ENCODE data around the gene NDUFAB1. TPM values are rescaled to one million over a fixed set of nuclear protein-coding genes. Genes with fewer than 3 reads are reported as not detected.

The NDUFAB1 gene
- total RNA-seq, 1 donor from 2014 or later = 76.0 TPM

- Mint-ChIP-seq H3K4me1 (ENCODE audit: low read depth, unreplicated experiment) (no peaks in the 10 kb centered on the region), H3K4me3 (ENCODE audit: unreplicated experiment) (no peak overlapping the region), H3K36me3 (ENCODE audit: unreplicated experiment) (no peaks in the 10 kb centered on the region)
Observed at GRCh38 chr16:23539984-23540816, 55.9 kb downstream of the NDUFAB1 start.

DNA sequence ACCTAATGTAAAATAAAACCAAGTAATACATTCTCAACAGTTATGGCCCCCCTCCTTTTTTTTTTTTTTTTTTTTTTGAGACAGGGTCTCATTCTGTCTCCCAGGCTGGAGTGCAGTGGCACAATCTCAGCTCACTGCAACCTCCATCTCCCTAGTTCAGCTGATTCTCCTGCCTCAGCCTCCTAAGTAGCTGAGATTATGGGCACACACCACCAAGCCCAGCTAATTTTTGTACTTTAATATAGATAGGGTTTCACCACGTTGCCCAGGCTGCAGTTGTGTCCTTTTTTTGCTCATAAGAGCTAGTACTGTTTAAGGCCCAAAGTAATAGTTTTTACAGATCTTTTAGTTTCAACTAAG is 57.2 kb downstream of the NDUFAB1 start:
- no peaks in the 10 kb centered on the region for H3K27me3 Mint-ChIP-seq (ENCODE audit: unreplicated experiment)
- no peaks in the 10 kb centered on the region for H3K4me1 Mint-ChIP-seq (ENCODE audit: low read depth, unreplicated experiment)
- H3K4me3 Mint-ChIP-seq (ENCODE audit: unreplicated experiment) = no peak overlapping the region
- no peak for TF ChIP-seq CTCF (IDR thresholded peaks at IDR 0.05; ENCODE audit: partially characterized antibody, unreplicated experiment)
- no peaks in the 10 kb centered on the region for H3K9me3 Mint-ChIP-seq (ENCODE audit: unreplicated experiment)
- H3K36me3 Mint-ChIP-seq (ENCODE audit: unreplicated experiment) = no peaks in the 10 kb centered on the region
- no peak for DNase-seq
- H3K27ac Mint-ChIP-seq (ENCODE audit: unreplicated experiment) = no peak overlapping the region

More at GRCh38 chr16:23539984-23540816, 55.9 kb downstream of the NDUFAB1 start:
- no peak for DNase-seq
- H3K27me3 Mint-ChIP-seq (ENCODE audit: unreplicated experiment) = no peaks in the 10 kb centered on the region
- TF ChIP-seq CTCF (IDR thresholded peaks at IDR 0.05; ENCODE audit: partially characterized antibody, unreplicated experiment) = no peak
- H3K9me3 Mint-ChIP-seq (ENCODE audit: unreplicated experiment) = no peaks in the 10 kb centered on the region
- no peak overlapping the region for H3K27ac Mint-ChIP-seq (ENCODE audit: unreplicated experiment)

DNA sequence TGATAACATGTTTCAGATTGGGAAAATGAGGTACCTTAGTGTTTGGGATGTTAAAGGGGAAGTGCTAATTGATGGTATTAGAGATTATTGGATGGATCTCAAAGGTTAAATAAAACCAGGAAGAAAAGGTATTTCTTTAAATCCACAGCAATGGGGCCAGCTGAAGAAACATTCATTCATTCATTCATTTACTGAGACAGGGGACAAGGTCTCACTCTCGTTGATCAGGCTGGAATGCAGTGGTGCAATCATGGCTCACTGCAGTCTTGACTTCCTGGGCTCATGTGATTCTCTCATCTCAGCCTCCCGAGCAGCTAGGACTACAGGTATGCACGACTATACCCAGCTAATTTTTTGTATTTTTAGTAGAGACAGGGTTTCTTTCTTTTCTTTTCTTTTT is 58.7 kb downstream of the NDUFAB1 start:
- Mint-ChIP-seq H3K36me3 (ENCODE audit: unreplicated experiment) (no peaks in the 10 kb centered on the region), H3K27ac (ENCODE audit: unreplicated experiment) (no peak overlapping the region), H3K4me3 (ENCODE audit: unreplicated experiment) (no peak overlapping the region), H3K9me3 (ENCODE audit: unreplicated experiment) (no peaks in the 10 kb centered on the region), H3K27me3 (ENCODE audit: unreplicated experiment) (no peaks in the 10 kb centered on the region), H3K4me1 (ENCODE audit: low read depth, unreplicated experiment) (no peaks in the 10 kb centered on the region)
- TF ChIP-seq CTCF (IDR thresholded peaks at IDR 0.05; ENCODE audit: partially characterized antibody, unreplicated experiment) = no peak
- no peak for DNase-seq

GRCh38 chr16:23535901-23536300 is 60.2 kb downstream of the NDUFAB1 start:
- H3K9me3 Mint-ChIP-seq (ENCODE audit: unreplicated experiment) = no peaks in the 10 kb centered on the region
- no peak overlapping the region for H3K4me3 Mint-ChIP-seq (ENCODE audit: unreplicated experiment)
- H3K36me3 Mint-ChIP-seq (ENCODE audit: unreplicated experiment) = no peaks in the 10 kb centered on the region
- DNase-seq = no peak
- no peak overlapping the region for H3K27ac Mint-ChIP-seq (ENCODE audit: unreplicated experiment)
- no peaks in the 10 kb centered on the region for H3K27me3 Mint-ChIP-seq (ENCODE audit: unreplicated experiment)
- no peaks in the 10 kb centered on the region for H3K4me1 Mint-ChIP-seq (ENCODE audit: low read depth, unreplicated experiment)
- TF ChIP-seq CTCF (IDR thresholded peaks at IDR 0.05; ENCODE audit: partially characterized antibody, unreplicated experiment) = no peak
